GM20431 (cell line): ENCODE results near the gene BSPH1.

ENCODE experiments used
- in situ Hi-C: fragments of 300-500 bp; cut with MseI, MboI; formaldehyde crosslinking; loops from one replicate; pipeline ENCODE4 v1.15.0; 2020; ENCODE audit warnings: low sequenced_read_pairs; ENCODE audit not compliant: unreplicated experiment

The BSPH1 gene

GRCh38 chr19:47992070-47992469, at the start of gene BSPH1:
Gene BSPH1, minus strand, starts transcription at chr19:47992170. Its CDS starts 89 bp downstream, at chr19:47992081.
- in situ Hi-C loops, result no loop called here

- in situ Hi-C loops, result no loop called here
These were observed 44.8 kb upstream of the BSPH1 start for GRCh38 chr19:48036765-48037164.

GRCh38 chr19:48033604-48034003, 41.6 kb upstream of the BSPH1 start:
- in situ Hi-C loops, result no loop called here

- in situ Hi-C loops, result no loop called here
These were observed 38.1 kb upstream of the BSPH1 start for GRCh38 chr19:48030073-48030472.

GRCh38 chr19:48029431-48029830, 37.5 kb upstream of the BSPH1 start:
- in situ Hi-C loops, result no loop called here

GRCh38 chr19:48025480-48025879, 33.5 kb upstream of the BSPH1 start:
- in situ Hi-C loops, result no loop called here

- in situ Hi-C loops, result no loop called here
These were observed 31.5 kb upstream of the BSPH1 start for GRCh38 chr19:48023518-48023917.

GRCh38 chr19:48023011-48023410, 31.0 kb upstream of the BSPH1 start:
- in situ Hi-C loops, result no loop called here

- in situ Hi-C loops, result no loop called here
These were observed 28.7 kb upstream of the BSPH1 start for GRCh38 chr19:48020686-48021085.

- in situ Hi-C loops, result no loop called here
These were observed 19.2 kb upstream of the BSPH1 start for GRCh38 chr19:48010932-48011758.

GRCh38 chr19:48006762-48007161, 14.8 kb upstream of the BSPH1 start:
- in situ Hi-C loops, result no loop called here

GRCh38 chr19:48004236-48004635, 12.3 kb upstream of the BSPH1 start:
- in situ Hi-C loops, result no loop called here

GRCh38 chr19:48000846-48001245, 8.9 kb upstream of the BSPH1 start:
- in situ Hi-C loops, result no loop called here

- in situ Hi-C loops, result no loop called here
These were observed 6.8 kb upstream of the BSPH1 start for GRCh38 chr19:47998800-47999199.

- in situ Hi-C loops, result no loop called here
These were observed 4.3 kb upstream of the BSPH1 start for GRCh38 chr19:47996230-47996727.

- in situ Hi-C loops, result no loop called here
These were observed 2.3 kb upstream of the BSPH1 start, which contains the start of gene ELSPBP1 for GRCh38 chr19:47994209-47994802. Gene ELSPBP1, plus strand, starts transcription at chr19:47994632. Its CDS starts 14,036 bp downstream, at chr19:48008668.

GRCh38 chr19:47991191-47991808, 670 bp downstream of the BSPH1 start:
- in situ Hi-C loops, result no loop called here

GRCh38 chr19:47973529-47973928, 18.4 kb downstream of the BSPH1 start:
- in situ Hi-C loops, result loop anchor here (25.0 kb wide), 2 partner anchors 189 to 314 kb away; partner anchors contain the start of genes LIG1 and ZSWIM9

- in situ Hi-C loops, result loop anchor here (25.0 kb wide), 2 partner anchors 206 to 331 kb away; partner anchors contain the start of genes LIG1 and ZSWIM9
These were observed 36.0 kb downstream of the BSPH1 start for GRCh38 chr19:47955936-47956335.

GRCh38 chr19:47952132-47952531, 39.8 kb downstream of the BSPH1 start:
- in situ Hi-C loops, result loop anchor here (25.0 kb wide), 2 partner anchors 210 to 335 kb away; partner anchors contain the start of genes LIG1 and ZSWIM9
